Tibial artery (tissue), 4 donors: ENCODE data around the gene ZBTB7C.

Experiments
- DNase-seq, 2 donors: peaks; one replicate each; pipeline ENCODE4 v3.0.0-alpha.2; 2019
- H3K27ac ChIP-seq, 2 donors: fragments of 200-600 bp; sonication (generic) in 1 of 2; 1 replicate in 1 of 2; 2 replicates in 1 of 2; pipeline ENCODE4 v1.5.1; 2018 to 2019; ENCODE audit warnings: mild to moderate bottlenecking in 1 of 2
- H3K27me3 ChIP-seq, 2 donors: fragments of 200-600 bp; sonication (generic) in 1 of 2; one replicate each; pipeline versions ENCODE4 v1.5.1 to v1.6.0; 2016 to 2019
- H3K36me3 ChIP-seq, 3 donors: fragments of 200-600 bp; sonication (generic) in 2 of 3; one replicate each; pipeline ENCODE4 v1.5.1; 2016 to 2019; ENCODE audit warnings: mild to moderate bottlenecking in 2 of 3
- H3K4me1 ChIP-seq, 4 donors: fragments of 200-600 bp; sonication (generic) in 2 of 4; 1 replicate in 3 of 4; 2 replicates in 1 of 4; pipeline ENCODE4 v1.5.1; 2016 to 2019
- H3K4me3 ChIP-seq, 2 donors: fragments of 200-600 bp; sonication (generic) in 1 of 2; 1 replicate in 1 of 2; 2 replicates in 1 of 2; pipeline ENCODE4 v1.5.1; 2018 to 2019; ENCODE audit warnings: mild to moderate bottlenecking in 2 of 2
- H3K9me3 ChIP-seq, 3 donors: fragments of 200-600 bp; sonication (generic) in 1 of 3; one replicate each; pipeline ENCODE4 v1.5.1; 2016 to 2019
- CTCF ChIP-seq, 2 experiments: fragments of 200-600 bp in 1 of 2; fragments of 450-650 bp in 1 of 2; IDR thresholded peaks; one replicate each; pipeline ENCODE4 v1.5.1; 2017 to 2019; ENCODE audit warnings: antibody characterized with exemption in 2 of 2, mild to moderate bottlenecking in 1 of 2, moderate library complexity in 1 of 2
- intact Hi-C: fragments of 100-400 bp; cut with DNase I; formaldehyde crosslinking; loops from one replicate; pipeline ENCODE4 v1.15.0; 2023; ENCODE audit warnings: low total_unique reads

Gene ZBTB7C

GRCh38 chr18:48164116-48164515, 245.1 kb downstream of the ZBTB7C start:
- H3K27ac ChIP-seq = no peak overlapping the region
- H3K4me1 ChIP-seq = peaks cover 0 to 26% (median 12%) of the 10 kb centered on the region in 4 donors
- H3K27me3 ChIP-seq = no peaks in the 10 kb centered on the region
- peak in 1 of 2 donors; percentile 37 for DNase-seq
- intact Hi-C loops = loop anchor here (5.0 kb wide), 1 partner anchor 283 kb away; no protein-coding TSS in a partner anchor
- no peak for TF ChIP-seq CTCF (IDR thresholded peaks at IDR 0.05)
- no peak overlapping the region for H3K4me3 ChIP-seq
- no peaks in the 10 kb centered on the region for H3K36me3 ChIP-seq
- no peaks in the 10 kb centered on the region for H3K9me3 ChIP-seq

GRCh38 chr18:48163738-48164115, 245.5 kb downstream of the ZBTB7C start:
- Histone ChIP-seq H3K4me1 (peaks cover 0 to 28% (median 12%) of the 10 kb centered on the region in 4 donors), H3K36me3 (no peaks in the 10 kb centered on the region), H3K27ac (peak overlapping the region in 1 of 2 donors; percentile 85), H3K27me3 (no peaks in the 10 kb centered on the region), H3K9me3 (no peaks in the 10 kb centered on the region), H3K4me3 (no peak overlapping the region)
- peak in 1 of 2 donors; percentile 38 for DNase-seq
- no peak for TF ChIP-seq CTCF (IDR thresholded peaks at IDR 0.05)
- intact Hi-C loops = loop anchor here (5.0 kb wide), 1 partner anchor 284 kb away; no protein-coding TSS in a partner anchor

GRCh38 chr18:48162956-48163737, 246.0 kb downstream of the ZBTB7C start:
- TF ChIP-seq CTCF (IDR thresholded peaks at IDR 0.05) = no peak
- Histone ChIP-seq H3K4me1 (peaks cover 0 to 34% (median 12%) of the 10 kb centered on the region in 4 donors), H3K36me3 (no peaks in the 10 kb centered on the region), H3K4me3 (no peak overlapping the region), H3K27me3 (no peaks in the 10 kb centered on the region), H3K27ac (peak overlapping the region; percentile 85 to 87), H3K9me3 (no peaks in the 10 kb centered on the region)
- peak in 1 of 2 donors; percentile 58 for DNase-seq
- intact Hi-C loops = loop anchor here (5.0 kb wide), 1 partner anchor 284 kb away; no protein-coding TSS in a partner anchor

GRCh38 chr18:48161911-48162698, 247.1 kb downstream of the ZBTB7C start:
- Histone ChIP-seq H3K27me3 (no peaks in the 10 kb centered on the region), H3K4me1 (peaks cover 0 to 44% (median 12%) of the 10 kb centered on the region in 4 donors), H3K27ac (peak overlapping the region; percentile 85 to 87), H3K9me3 (no peaks in the 10 kb centered on the region), H3K36me3 (no peaks in the 10 kb centered on the region), H3K4me3 (peak overlapping the region; percentile 71 to 80)
- TF ChIP-seq CTCF (IDR thresholded peaks at IDR 0.05) = no peak
- intact Hi-C loops = loop anchor here (5.0 kb wide), 1 partner anchor 285 kb away; no protein-coding TSS in a partner anchor
- no peak for DNase-seq

- peak overlapping the region; percentile 71 to 80 for H3K4me3 ChIP-seq
- peaks cover 0 to 44% (median 12%) of the 10 kb centered on the region in 4 donors for H3K4me1 ChIP-seq
- H3K27me3 ChIP-seq = no peaks in the 10 kb centered on the region
- peak; percentile 80 to 89 for DNase-seq
- no peaks in the 10 kb centered on the region for H3K9me3 ChIP-seq
- peak overlapping the region; percentile 85 to 87 for H3K27ac ChIP-seq
- intact Hi-C loops = loop anchor here (5.0 kb wide), 1 partner anchor 286 kb away; no protein-coding TSS in a partner anchor
- no peaks in the 10 kb centered on the region for H3K36me3 ChIP-seq
- no peak for TF ChIP-seq CTCF (IDR thresholded peaks at IDR 0.05)
Observed at GRCh38 chr18:48161191-48161910, 247.8 kb downstream of the ZBTB7C start.
